HG03432 (cell line): Measurements from ENCODE around the gene IGSF21.

Experiments used
- ATAC-seq: cut with Tn5 transposase; IDR thresholded peaks from one replicate; pipeline ENCODE4 v1.9.1; 2021; ENCODE audit warnings: mild to moderate bottlenecking, moderate library complexity; ENCODE audit not compliant: unreplicated experiment

The IGSF21 gene

DNA sequence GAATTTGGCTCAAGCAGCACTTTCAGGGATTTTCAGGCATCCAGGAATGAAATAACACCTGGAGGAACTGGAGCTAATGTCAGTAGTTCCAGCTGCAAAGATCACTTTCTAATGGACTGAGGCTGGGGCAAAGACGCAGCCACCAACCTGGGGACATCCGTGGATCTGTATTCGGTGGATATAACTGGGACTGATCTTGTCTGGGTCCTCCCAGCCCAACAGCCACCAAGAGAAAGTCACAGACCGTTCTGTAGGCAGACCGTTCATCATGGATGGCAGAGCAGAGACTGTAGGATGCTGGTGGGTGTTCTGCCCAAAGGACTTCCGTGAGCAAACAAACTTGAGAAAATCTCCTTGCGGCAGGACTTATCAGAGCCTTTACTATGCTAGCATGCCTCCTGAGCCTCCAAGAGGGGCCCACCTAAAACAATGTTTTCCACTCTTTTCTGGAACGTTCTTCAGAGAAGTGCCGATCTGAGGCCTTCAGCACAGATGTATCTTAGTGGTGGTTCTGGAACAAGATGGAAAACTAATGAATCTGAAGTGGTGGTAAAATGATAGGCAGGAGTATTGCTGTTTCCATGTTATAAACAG lies 287.1 kb downstream of the IGSF21 start:
- no peak for ATAC-seq

DNA sequence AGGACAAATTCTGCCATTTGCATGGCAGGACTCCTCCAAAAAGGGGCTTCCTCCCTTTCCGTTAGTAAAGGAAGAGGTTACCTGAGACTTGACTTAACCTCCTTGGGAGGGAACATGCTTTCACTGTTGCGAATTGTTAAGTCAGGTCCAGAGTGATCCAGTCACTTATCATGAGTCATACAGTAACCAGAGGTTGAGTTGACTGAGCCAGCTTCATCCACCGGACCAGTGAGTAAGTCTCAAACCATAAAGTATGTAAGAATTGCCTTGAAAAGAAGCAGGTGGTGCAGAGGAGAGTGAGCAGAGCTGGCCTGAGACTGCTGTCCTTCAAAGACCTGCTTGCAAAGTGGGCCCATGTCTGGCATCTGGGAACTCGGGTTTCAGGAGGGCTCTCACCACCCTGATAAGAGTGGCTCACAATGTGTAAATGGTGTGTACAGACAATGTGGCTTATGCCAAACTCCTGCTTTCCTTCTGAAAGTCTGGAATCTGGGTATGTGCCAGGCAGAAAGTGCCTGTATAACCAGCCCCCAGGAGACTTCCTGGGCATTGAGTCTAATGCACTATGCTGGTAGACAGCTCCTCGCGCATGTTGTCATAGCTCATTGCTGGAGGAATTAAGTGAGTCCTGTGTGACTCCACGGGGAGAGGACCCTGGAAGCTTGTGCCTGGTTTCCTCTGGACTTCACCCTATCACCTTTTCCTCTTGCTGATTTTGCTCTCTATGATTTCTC lies 288.8 kb downstream of the IGSF21 start:
- no peak for ATAC-seq

DNA sequence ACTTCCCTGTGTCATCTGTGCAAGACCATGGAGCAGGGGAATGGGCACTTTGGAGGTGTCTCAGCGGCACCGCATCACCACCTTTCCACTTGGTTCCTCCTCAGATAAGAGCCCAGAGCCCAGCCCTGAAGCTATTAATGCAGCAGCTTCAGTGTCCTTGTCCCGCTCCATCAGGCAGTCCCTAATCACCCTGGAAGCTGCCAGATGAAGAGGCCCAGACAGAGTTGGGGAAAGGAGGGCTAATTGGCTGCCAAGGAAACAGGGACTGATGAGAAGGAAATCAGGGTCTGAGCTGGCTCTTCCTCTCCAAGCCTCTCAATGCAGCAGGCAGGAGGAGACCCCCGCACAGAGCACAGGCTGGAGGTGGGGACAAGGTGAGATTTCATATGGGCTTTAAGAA lies 290.0 kb downstream of the IGSF21 start:
- ATAC-seq: no peak

DNA sequence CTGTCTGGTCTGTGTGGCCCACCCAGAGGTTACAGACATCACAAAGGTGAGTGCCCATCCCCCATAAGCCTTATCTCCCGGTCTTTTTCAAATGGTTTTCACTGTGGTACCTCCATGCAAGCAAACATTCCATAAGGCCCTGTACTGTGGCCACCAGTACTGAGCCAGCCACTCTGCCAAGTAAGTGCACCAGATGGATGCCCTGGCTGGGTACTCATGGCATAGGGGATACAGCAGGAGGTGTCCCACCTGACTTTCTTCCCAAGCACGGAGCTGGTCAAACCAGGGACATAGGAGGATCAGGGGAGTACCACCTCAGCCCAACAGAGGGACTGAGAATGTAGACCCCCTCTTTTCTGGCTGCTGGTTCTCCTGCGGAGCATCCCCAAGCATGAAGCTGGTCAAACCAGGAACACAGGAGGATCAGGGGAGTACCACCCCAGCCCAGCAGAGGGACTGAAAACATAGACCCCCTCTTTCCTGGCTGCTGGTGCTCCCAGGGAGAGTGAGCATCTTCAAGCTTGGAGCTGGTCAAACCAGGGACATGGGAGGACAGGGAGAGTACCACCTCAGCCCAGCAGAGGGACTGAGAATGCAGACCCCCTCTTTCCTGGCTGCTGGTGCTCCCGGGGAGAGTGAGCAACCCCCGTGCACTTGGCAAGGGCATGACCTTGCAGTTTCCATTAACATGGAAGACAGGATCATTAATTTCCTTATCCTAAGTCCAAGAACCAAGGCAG lies 291.4 kb downstream of the IGSF21 start:
- ATAC-seq: no peak

DNA sequence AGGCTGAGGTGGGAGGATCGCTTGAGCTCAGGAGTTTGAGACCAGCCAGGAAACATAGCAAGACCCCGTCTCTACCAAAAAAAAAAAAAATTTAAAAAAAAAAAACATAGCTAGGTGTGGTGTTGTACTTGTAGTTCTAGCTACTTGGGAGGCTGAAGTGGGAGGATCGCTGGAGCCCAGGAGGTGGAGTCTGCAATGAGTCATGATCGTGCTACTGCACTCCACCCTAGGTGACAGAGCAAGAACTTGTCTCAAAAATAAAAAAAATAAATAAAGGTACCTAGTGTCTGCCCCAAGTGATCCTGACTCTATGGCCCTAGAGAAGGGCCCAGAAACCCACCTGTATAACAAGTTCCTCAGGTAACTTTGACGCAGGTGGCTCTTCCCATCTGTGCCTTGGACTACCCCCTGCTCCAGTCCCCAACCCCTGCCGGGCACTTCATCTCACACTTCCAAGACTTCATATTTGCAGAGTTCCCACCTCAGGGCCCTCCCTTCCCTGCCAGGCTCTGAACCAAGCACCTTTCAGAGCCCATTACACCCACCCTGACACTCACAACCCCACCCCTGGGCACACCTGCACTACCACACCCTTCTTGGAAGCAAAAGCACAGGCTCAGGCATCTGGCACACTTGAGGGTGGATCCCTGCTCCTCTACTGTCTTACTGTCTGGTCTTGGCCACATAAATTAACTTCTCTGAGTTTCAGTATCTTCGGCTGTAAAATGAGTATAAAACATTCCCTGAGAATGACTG lies 292.9 kb downstream of the IGSF21 start:
- no peak for ATAC-seq

DNA sequence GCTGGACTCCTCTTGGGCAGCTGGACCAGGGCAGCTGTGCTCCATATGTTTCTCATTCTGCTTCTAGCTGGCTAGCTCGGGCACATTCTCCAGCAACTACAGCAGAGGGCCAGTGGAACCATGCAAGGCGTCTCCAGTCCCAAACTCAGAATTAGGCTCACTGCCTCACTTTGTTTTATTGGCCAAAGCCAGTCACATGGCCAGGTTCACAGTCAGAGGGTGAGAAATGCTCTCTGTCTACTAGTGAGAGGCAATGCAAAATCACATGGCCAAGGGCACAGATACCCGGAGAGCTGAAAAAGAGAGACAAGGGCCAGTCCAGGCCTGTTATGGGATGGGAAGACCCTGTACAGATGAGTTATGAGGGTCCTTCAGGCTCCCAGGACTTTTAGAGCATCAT lies 294.3 kb downstream of the IGSF21 start:
- ATAC-seq: no peak

DNA sequence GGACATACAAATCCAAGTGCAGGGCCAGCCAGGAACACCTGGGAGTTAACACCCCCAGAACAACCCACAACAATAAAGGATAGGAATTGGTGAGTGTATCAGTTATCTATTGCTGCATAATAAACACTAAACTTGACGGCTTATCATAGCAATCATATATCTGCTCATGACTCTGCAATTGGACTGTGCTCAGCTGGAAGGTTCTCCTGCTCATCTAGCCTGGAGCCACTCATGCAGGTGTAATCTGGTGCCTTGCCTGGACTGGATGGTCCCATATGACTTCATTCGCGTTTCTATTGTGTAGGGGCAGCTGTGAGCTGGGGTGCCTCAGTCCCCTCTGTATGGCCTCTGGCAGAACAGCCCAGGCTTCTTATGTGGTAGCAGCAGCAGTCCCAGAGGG lies 296.9 kb downstream of the IGSF21 start:
- no peak for ATAC-seq

DNA sequence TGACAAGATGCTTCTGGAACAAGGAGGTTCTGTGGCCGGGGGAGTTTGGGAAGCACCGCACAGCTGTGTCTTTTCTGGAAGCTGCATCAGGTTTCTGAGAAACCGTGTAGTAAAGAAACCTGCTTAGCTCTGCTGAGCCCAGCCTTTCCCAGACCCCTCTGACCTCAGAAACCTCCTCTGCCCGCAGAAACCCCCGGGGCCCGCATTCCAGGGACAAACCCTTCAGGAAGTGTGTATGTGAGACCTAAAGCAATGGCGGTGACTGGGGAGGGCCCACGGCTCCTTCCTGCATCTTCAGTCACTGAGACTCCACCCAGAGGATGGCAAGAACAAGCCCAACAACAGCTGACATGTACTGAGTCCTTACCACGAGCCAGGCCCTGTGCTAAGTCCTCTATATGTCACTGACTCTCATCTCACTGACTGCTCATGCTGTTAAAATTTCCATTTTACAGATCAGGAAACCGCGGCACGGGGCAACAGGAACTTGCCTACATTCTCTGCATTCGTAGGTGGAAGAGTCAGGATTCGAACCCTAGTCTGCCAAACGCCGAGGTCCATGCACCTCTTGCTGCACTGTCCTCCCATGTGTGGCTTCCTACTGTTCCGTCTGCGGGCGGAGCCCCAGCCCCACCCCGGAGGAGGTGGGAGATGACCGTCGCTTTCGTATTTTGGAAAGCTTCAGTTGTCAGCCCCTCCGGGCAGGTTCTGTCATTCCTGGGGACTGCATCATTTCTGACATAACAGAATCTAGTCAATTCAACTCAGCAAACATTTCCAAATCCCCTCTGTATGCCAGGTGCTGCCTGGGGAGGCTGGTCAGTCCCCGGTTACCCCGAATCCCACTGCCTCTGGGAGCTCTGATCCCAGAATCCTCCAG lies 299.8 kb downstream of the IGSF21 start:
- ATAC-seq: no peak

DNA sequence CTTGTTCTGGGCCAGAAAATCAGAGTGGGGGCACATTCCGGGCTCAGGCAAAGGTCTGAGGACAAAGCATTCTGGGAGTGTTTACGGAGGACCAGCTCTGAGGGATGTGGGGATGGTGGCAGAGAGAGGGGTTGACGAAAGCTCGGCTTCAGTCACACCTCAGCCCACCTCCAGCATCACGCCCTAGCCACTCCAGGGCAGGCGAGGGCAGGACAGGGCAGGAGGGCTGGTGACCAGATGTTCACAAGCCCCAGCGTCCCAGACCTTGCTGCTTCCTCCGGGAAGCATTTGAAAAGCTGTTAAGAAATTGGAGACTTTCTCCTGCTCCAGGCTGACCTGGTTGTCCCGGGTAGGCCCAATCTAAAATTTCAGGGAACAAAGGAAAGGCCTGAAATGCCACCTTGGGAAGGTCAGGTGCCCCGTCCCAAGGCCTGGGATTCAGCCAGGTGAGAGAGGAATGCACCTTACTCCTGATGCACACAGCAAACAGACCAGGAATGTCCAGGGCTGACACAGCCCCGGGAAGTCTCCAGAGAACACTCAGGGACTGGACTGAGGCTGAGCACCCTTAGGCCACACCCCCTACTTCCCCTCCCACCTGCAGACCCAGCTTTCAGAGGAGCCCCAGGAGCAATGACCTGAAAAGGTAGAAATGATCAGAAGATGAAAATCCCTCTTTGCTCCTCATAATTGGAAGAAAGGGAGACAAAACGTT lies 301.2 kb downstream of the IGSF21 start:
- no peak for ATAC-seq

DNA sequence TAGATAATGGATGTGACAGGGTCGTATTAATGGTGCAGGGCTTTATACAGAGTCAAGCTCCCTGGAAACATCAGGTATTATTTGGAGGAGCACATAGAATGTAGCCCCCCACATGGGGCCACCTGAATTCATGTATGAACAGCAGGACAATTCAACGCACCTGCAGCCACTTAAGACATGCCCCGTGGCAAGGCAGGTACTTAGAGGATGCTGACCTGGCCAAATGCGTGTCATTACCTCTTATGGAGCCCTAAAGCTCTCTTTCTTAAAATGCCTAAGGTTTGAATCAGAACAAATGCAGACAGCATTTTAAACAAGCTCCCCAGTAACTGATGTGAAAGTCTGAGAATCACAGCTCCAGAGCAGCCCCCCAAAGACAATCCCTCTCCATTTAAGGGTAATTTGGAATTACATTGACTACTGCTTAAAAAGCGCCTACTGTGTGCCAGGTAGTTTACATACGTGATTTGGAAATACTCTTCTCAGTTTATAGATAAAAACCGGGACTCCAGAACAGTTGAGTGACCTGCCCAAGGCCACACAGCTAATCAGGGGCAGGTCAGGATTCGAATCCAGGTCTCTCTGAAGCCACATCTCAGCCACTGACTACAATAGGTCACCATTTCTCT lies 302.1 kb downstream of the IGSF21 start:
- ATAC-seq: no peak

DNA sequence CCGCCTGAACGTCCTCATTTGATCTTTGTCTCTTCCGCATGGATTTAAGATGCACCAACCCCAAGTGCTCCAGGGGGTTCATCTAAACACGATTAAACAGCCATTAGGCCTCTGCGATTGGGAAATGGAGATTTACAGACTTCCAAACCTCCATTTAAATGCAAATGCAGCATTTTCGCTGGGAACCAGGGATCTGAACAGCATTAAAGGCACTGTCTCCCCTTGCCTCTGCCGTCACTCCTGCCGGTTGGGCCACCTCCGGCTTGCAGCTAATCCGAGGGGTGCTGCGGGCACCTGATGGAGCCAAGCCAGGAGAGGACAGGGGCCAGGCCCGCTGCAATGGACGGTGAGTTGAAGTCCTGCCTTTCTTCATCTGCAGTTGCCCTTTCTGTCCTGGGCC lies 302.8 kb downstream of the IGSF21 start:
- no peak for ATAC-seq

DNA sequence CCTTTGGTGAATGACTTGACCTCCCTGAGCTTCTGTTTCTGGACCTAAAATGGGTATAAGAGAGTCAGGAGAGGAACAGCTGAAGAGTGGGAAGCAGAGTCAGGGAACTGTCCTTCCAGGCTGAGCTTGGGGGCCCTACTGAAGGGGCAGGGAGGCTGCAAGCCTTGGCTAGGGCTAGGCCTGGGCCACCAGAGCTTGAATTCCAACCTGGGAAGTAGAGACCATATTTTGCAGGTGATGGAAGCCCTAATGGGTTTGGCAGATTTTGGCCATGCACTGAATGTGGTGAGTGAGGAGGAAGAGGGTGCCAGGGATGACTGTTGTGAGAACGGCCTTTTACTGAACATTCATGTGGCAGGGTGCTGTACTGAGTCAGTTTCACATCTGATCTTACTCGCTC lies 303.7 kb downstream of the IGSF21 start:
- ATAC-seq: no peak

DNA sequence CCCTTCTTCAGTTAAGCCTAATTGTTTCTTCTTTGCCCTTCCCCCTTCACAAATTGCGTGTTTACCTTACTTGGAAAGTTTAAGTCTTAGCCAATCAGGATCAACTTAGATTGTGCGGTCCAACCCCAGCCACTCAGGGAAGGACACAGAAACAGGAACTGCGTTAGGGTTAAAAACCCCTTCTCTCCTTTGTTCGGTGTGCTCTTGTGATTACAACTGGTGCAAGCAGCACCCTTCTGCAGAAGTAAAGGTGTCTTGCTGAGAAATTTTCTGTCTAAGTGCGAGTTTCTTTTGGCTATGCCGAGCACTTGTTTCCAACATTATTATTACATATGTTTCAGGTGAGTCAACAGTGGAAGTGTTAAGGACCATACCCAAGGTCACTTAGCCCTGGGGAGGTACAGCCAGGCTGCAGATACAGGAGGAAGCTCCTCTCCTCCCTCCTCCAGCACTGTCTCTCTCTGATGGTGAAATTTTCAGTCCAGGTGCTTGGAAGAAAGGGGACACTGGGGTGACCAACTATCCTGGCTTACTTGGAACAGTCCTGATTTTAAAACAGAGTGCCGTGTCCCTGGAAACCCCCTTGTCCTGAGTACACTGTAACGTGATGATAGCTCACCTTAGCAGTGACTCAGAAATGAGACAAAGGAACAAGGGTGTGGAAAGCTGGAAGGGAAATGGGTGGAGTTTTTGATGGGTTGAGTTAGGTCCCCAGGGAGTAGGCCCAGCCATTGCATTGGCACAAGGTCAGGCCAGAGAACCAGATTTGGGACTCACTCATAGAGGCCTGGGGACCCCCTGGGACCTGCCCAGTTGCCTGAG lies 304.4 kb downstream of the IGSF21 start:
- ATAC-seq: no peak

DNA sequence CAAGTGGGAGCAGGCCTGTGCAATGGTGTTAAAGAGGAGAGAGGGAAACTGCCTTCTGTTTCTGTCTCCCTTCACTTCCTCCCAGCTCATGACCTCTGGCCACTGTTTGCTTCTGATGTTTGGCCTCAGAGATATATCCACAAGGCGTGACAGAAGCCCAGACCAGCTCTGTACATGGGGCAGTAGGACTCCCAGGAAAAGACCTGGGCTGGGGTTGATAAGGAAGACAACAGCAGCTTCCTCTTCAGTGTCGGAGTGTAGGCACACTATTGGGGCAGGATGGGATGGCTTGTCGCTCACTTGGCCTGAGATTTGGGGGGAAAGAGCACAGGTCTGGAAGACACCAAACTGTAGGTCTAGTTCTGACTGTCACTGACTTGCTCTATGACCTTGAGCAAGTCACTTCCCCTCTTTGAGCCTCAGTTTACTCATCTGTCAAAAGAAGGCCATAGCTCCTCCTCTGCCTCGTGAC lies 305.3 kb downstream of the IGSF21 start:
- no peak for ATAC-seq

DNA sequence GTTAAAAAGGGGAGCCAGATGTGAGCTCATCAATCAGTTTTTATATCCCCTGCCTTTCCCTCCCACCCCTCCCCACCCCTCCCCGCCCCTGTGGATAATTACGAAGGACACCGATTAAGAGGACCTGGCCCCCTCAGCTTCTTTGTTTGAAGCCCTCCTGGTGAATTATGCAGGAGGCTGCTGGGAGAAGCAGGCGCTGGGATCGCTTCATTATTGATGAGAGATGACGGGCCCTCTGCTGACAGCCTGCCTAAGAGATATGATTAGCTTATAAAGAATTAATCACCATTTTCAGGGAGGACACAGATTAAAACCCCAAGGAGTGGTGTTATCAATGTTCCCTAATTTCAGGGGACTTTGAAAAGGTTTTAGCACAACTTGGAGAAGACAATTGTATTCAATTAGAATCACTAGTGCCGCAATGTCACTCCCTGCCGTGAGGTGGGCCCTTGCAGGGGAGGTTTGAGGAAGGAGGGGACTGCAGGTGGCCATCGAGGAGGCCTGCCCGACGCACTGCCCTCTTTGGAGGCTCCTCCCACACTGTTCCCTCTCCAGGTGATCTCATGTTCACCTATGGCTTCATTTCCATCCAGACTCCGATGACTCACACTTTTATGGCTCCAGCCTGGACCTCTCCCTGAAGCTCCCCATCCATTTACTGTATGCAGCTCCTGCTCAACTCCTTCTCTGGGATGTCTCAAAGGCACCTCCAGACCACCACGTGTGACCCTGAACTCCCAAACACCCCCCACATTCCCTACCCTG lies 306.1 kb downstream of the IGSF21 start:
- ATAC-seq: no peak

DNA sequence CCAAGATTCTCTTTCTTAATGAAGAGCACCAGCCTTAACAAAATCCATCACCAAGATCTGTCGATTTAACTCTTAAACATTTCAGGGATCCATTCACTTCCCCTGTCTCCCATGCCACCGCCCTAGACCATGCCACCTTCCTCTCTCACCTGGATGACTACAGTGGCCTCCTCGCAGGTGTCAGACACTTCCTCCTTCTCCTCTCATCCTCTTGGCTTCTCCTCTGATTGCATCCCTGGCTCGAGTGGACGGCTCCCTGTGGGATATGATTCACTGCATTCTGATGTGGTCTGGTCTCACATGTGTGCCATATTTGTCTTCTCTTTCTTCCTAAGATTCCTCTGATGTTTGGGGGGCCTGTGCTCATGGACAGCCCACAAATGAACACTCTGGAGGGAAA lies 306.7 kb downstream of the IGSF21 start:
- ATAC-seq: no peak

DNA sequence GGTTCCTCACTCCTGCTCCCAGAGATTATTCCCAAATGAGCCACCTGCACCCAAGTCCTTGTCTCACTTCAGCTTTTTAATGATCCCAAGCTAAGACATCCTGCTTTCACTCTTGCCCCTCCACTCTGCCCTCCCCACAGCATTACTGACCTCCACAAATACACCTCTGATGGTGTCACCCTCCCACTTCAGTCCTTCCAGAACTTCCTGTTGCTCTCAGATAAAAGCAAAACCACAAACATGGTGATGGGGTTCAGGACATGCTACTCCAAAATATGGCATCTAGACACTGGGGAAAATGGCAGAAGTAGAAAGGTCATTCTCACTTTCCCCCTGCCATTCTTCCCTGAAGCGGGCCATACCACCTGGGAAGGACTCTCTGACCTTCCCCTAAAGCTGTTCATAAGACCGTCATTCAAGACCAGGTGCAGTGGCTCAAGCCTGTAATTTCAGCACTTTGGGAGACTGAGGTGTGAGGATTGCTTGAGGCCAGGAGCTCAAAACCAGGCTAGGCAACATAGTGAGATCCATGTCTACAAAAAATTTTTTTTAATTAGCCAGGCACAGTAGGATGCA lies 307.4 kb downstream of the IGSF21 start:
- no peak for ATAC-seq
